A673 (cell line): ENCODE data around the gene C19orf44.

ENCODE experiments used
- CTCF ChIP-seq: fragments of 300-800, 200-600 bp; sonication (generic); conservative IDR thresholded peaks from 2 replicates; pipeline ENCODE4 v1.5.1; 2017; ENCODE audit warnings: low read depth, mild to moderate bottlenecking, antibody characterized with exemption, low read length, moderate library complexity, mixed read lengths
- EZH2 ChIP-seq: fragments of 200-600 bp; sonication (generic); IDR thresholded peaks from 2 replicates; pipeline ENCODE4 v1.6.1; 2017; ENCODE audit warnings: borderline replicate concordance, low read depth, mild to moderate bottlenecking, mixed read lengths, antibody characterized with exemption, low read length; ENCODE audit not compliant: poor library complexity, severe bottlenecking

GRCh38 chr19:16467581-16467980, 28.6 kb upstream of the C19orf44 start:
- TF ChIP-seq CTCF (no peak), EZH2 (no peak)
